Osteocyte (in vitro differentiated cells): ENCODE data around the gene RPTOR. TPM values are rescaled to one million over a fixed set of nuclear protein-coding genes. Genes with fewer than 3 reads are reported as not detected.
"Not testable (repeated sequence)": the region's sequence is repeated elsewhere in the genome, so short reads cannot be mapped to it uniquely, and the experiment has no call there.

Source experiments
- DNase-seq: peaks from one replicate; pipeline ENCODE4 v3.0.0; 2021; ENCODE audit warnings: mixed read lengths; ENCODE audit not compliant: unreplicated experiment; ENCODE audit errors: extremely low spot score
- H3K27ac Mint-ChIP-seq: one replicate; pipeline ENCODE4 v1.8.0; 2021; ENCODE audit warnings: mild to moderate bottlenecking, mixed read lengths; ENCODE audit not compliant: unreplicated experiment
- H3K27me3 Mint-ChIP-seq: one replicate; pipeline ENCODE4 v1.8.0; 2021; ENCODE audit warnings: mixed read lengths; ENCODE audit not compliant: unreplicated experiment
- H3K36me3 Mint-ChIP-seq: one replicate; pipeline ENCODE4 v1.8.0; 2021; ENCODE audit warnings: mixed read lengths; ENCODE audit not compliant: unreplicated experiment
- H3K4me1 Mint-ChIP-seq: one replicate; pipeline ENCODE4 v1.8.0; 2021; ENCODE audit warnings: mixed read lengths; ENCODE audit not compliant: unreplicated experiment
- H3K4me3 Mint-ChIP-seq: one replicate; pipeline ENCODE4 v1.8.0; 2021; ENCODE audit warnings: mild to moderate bottlenecking, moderate library complexity, mixed read lengths; ENCODE audit not compliant: unreplicated experiment
- H3K9me3 Mint-ChIP-seq: one replicate; pipeline ENCODE4 v1.8.0; 2021; ENCODE audit warnings: mixed read lengths; ENCODE audit not compliant: unreplicated experiment
- CTCF ChIP-seq: fragments of 200-600 bp; sonication (generic); IDR thresholded peaks from 2 replicates; pipeline ENCODE4 v1.5.0; 2021; ENCODE audit warnings: antibody characterized with exemption, mild to moderate bottlenecking, moderate library complexity
- total RNA-seq: library from RNA; stranded (reverse); gene quantifications from 2 replicates; pipeline ENCODE4 v1.2.1, GENCODE V29; 2021

Gene RPTOR
- total RNA-seq, 1 donor from 2014 or later, result 36.0 TPM

- H3K36me3 Mint-ChIP-seq, result no peaks in the 10 kb centered on the region
- peaks cover 6% of the 10 kb centered on the region for H3K4me1 Mint-ChIP-seq
Measured at GRCh38 chr17:80574496-80574895, 29.9 kb downstream of the RPTOR start.

GRCh38 chr17:80575057-80575875 lies 30.6 kb downstream of the RPTOR start:
- no peaks in the 10 kb centered on the region for H3K9me3 Mint-ChIP-seq
- no peak overlapping the region for H3K4me3 Mint-ChIP-seq
- no peaks in the 10 kb centered on the region for H3K36me3 Mint-ChIP-seq
- peaks cover 2% of the 10 kb centered on the region for H3K4me1 Mint-ChIP-seq
- H3K27me3 Mint-ChIP-seq, result no peaks in the 10 kb centered on the region
- peak; percentile 96 for DNase-seq
- peak; percentile 100 for TF ChIP-seq CTCF
- H3K27ac Mint-ChIP-seq, result no peak overlapping the region

More at GRCh38 chr17:80574496-80574895, 29.9 kb downstream of the RPTOR start:
- Mint-ChIP-seq H3K27ac (no peak overlapping the region), H3K4me3 (no peak overlapping the region), H3K9me3 (no peaks in the 10 kb centered on the region), H3K27me3 (no peaks in the 10 kb centered on the region)
- DNase-seq, result no peak
- TF ChIP-seq CTCF, result no peak

GRCh38 chr17:80577876-80578570 lies 33.4 kb downstream of the RPTOR start:
- TF ChIP-seq CTCF, result no peak
- H3K4me1 Mint-ChIP-seq, result peaks cover 2% of the 10 kb centered on the region
- H3K27ac Mint-ChIP-seq, result no peak overlapping the region
- DNase-seq, result no peak
- no peaks in the 10 kb centered on the region for H3K9me3 Mint-ChIP-seq
- peaks cover 1% of the 10 kb centered on the region for H3K36me3 Mint-ChIP-seq
- no peak overlapping the region for H3K4me3 Mint-ChIP-seq
- H3K27me3 Mint-ChIP-seq, result no peaks in the 10 kb centered on the region

- not testable (repeated sequence) for H3K4me3 Mint-ChIP-seq, H3K9me3 Mint-ChIP-seq, DNase-seq, H3K27ac Mint-ChIP-seq, H3K36me3 Mint-ChIP-seq, H3K27me3 Mint-ChIP-seq, H3K4me1 Mint-ChIP-seq
Measured at GRCh38 chr17:80578668-80579388, 34.2 kb downstream of the RPTOR start.

- H3K4me3 Mint-ChIP-seq, result no peak overlapping the region
- peaks cover 1% of the 10 kb centered on the region for H3K36me3 Mint-ChIP-seq
- H3K9me3 Mint-ChIP-seq, result no peaks in the 10 kb centered on the region
- DNase-seq, result no peak
- TF ChIP-seq CTCF, result no peak
- H3K4me1 Mint-ChIP-seq, result peaks cover 25% of the 10 kb centered on the region
- no peak overlapping the region for H3K27ac Mint-ChIP-seq
- no peaks in the 10 kb centered on the region for H3K27me3 Mint-ChIP-seq
Measured at GRCh38 chr17:80582165-80582564, 37.5 kb downstream of the RPTOR start.
